HG03139 (cell line): ENCODE measurements around the gene BANF2.

Experiments
- ATAC-seq: cut with Tn5 transposase; IDR thresholded peaks from one replicate; pipeline ENCODE4 v1.9.1; 2021; ENCODE audit not compliant: unreplicated experiment

The BANF2 gene

DNA sequence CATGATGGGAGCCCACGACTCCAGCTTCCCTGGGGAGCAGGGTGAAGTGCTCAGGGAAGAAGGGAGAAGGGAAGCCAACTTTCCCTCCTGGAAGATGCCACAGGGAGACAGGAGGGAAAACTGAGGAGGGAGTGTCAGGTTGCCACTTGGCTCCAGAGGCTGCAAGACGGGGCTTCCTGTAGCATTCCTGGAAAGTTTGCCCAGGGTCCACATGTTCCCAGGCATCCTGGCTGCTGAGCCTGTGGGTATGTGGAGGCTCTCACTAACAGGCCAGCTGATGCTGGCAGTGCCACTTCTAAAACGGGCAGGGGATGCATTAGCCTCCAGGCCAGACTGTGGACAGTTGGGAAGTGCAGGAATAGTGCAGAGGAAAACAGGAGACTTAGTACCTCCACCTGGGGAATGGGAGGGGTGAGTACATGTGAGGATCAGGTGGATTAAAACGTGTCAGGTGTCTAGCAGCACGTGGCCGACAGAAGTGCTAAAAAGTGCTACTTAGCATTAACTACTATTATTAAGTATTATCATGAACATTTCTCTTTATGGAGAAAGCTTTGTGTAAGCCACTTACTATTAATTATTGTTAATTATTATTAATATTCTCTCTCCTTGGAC, 33.2 kb downstream of the BANF2 start:
- ATAC-seq, result no peak

DNA sequence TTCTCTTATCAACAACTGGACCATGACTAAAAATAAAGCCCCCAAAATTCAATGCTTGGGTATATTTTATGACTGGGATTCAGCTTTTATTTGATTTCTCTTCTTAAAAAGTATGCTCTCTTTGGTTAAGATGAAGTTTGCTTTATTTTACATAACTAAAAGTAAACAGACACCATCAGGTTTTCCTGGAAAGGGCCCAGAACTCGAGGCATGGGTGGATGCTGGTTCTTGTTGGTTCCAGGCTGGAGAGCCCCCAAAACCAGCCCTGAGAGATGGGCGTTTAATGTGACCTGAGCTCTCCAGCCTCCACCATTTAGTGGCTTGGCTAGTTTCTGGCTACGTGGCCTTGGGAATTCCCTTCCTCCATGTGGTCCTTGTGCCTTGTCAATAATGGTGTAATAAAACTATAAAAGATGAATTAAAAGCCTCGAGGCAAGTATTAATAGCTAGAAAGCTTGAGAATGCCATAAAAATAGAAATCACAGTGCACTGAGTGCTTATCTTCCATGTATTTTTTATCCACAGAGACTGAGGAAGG, 34.1 kb downstream of the BANF2 start:
- no peak for ATAC-seq

DNA sequence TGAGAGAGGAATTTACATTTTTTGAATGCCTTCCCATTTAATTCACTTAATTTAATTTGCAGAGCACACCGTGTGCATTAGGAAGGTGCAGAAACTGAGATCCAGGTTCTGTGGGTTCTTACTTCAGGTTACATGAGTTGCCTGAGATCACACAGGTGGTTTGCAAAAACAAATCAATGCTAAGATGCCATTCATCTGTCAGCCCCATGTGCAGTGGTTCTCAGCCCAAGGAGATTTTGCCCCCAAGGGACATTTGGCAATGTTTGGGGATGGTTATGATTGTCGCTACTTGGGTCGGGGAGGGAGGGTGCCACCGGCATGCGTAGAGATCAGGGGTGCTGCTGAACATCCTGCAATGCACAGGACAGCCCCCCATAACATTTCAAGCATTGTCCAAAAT, 34.6 kb downstream of the BANF2 start:
- no peak for ATAC-seq

DNA sequence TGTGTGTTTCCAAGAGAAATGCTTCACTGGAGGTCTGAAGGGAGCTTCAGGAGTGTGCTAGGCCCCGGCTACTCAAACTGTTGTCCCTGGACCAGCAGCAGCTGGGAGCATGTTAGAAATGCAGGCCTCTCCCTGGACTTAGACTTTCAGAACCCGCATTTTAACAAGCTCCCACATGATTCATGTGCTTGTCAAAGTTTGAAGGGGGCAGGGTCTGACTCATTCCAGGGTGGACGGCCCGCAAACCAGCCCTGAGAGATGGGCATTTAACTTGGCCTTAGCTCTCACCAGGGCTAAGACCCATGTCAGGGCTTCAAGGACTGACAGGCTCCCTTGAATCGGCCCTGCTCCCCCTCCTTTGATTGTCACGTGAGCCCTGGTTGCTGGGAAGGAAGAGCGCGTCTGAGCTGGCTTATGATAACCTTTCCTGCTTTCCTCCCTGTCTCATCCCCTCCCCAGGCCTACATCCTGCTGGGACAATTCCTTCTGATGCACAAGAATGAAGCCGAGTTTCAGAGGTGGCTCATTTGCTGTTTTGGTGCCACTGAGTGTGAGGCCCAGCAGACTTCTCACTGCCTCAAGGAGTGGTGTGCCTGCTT, 35.5 kb downstream of the BANF2 start:
- no peak for ATAC-seq

DNA sequence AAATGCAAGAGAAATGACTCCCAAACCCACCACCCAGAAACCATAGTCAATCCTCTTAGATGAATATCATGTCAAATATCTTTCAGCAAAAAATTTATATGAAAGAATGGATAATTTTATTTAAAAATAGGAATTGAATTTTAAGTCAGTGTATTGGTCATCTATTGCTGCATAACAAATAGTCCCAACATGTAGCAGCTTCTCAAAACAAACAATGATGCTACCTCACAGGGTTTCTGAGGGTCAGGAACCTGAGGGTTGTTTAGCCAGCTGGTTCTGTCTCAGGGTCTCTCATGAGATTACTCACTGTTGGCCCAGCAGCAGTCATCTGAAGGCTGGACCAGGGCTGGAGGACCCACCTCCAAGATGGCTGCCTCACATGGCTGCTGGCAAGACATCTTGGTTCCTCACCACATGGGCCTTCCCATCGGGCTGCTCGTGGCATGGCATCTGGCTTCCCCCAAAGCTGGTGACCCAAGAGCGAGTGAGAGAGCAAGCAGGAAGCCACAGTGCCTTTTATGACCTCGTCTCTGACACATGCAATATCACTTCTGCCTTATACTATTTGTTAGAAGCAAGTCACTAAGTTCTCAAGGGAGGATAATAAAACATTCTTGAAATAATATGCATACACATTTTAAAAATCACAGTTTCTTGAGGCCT, 36.3 kb downstream of the BANF2 start:
- no peak for ATAC-seq

DNA sequence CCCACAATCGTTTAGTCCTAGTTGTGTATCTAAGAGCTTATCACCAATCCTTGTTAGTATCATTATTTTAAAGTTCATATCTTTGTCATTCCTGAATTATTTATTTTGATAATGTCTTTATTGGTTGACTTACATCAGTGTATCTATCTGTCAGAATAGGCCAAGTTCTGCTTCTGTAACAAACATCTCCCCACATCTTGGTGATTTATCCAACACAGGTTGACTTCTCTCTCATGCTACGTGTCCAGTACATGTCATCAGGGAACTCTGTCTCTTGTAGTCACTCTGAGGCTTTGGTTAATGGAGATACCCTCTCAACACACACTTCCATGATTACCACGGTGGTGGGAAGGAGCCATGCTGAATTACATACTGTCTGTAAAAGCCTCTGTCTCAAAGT, 38.4 kb downstream of the BANF2 start:
- ATAC-seq, result no peak

DNA sequence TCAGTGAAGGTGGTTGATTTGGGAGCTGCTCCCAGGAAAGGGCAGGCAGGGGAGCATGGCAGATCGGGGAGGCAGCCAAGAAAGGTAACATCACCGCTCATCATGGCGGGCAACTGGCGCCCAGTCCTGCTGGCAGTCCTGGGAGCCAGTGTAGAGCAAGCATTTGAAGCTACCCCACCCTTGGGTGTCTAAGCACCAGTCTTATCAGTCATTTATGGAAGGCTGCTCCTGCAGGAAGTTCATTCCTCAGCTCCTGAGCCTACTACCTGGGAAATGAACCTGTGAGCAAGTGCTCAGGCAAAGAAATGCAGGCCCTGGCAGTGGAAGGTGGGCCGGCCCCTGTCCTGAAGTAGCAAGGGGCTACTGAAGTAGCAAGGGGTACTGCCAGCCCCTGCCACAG, 41.5 kb downstream of the BANF2 start:
- no peak for ATAC-seq

DNA sequence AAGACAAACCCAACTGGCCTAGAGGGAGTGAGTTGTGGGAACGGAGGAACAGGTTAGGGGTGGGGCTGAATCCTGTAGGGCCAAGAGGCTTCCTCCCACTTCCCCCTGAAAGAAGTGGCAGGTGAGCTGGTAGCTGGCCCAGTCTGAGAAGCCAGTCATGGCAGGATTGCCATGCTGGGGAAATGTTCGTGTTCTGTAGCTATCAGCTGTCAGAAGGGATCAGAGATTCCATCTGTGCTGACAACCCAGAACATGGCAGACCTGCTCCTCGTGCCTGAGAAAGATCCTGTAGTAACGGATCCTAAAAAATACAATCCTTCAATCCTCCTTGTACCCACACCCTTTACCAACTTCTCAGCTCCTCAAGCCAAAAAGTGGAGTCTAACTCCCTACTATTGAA, 43.0 kb downstream of the BANF2 start:
- ATAC-seq, result no peak

DNA sequence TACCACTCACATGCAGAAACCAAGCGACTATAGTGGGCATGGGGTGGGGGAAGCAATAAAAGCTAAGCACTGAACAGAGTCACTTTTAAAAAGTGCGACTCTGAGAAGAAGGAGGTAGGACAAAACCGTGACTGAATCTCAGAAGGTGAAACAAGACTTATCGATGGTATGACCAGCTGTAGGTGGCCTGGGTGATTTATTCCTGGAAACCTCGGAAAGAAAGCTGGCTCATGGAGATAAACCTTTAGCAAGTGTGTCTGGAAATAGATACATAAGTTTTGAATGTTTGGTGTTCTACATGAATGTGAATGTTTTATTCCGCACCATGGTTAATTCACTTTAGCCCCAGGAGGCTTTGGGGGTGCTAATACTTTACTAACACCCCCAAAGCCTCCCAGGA, 43.9 kb downstream of the BANF2 start:
- ATAC-seq, result no peak

DNA sequence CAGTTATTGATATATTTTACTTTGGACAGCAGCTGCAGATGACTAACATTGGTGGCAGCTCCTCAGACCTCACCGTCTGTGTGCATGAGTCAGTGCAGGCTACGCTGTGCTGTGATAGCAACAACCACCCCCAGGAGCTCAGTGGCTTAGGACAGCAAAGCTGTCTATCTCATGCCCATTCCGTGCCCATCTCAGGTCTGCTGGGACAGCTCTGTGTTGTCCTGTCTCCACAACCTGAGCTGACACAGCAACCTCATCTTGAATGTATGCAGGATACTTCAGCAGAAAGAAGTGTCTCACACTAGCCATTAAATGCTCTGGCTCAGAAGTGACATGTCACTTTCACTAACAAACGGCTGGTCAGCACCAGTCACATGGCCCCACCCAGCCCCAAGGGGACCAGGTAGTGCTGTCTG, 47.7 kb downstream of the BANF2 start:
- no peak for ATAC-seq

DNA sequence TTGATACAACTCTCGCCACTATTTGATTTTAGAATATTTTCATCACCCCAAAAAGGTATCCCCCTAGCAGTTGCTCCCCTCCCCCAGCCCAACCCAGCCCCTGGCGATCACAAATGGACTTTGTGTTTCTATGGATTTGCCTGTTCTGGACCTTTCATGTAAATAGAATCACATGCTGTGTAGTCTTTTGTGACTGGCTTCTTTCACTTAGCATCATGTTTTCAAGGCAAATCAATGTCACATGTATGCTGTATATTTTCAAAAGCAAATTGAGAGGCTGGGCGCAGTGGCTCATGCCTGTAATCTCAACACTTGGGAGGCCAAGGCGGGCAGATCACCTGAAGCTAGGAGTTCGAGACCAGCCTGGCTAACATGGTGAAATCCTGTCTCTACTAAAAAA, 48.5 kb downstream of the BANF2 start:
- no peak for ATAC-seq

DNA sequence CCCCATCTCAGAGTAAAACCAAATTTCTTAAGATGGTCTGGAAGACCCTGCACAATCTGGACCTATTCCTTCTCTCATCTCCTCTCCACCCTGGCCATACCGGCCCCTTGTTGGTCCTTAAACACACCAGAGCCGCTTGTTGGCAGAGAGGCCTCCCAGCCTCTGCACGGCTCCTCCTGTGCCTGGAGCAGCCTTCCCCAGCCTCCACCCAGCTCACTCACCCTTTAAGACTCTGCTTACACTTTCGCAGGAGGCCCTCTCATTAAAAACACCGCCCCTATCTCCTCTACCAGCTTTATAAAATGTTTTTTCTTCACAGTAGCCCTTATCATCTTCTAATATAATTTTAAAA, 49.8 kb downstream of the BANF2 start:
- no peak for ATAC-seq

DNA sequence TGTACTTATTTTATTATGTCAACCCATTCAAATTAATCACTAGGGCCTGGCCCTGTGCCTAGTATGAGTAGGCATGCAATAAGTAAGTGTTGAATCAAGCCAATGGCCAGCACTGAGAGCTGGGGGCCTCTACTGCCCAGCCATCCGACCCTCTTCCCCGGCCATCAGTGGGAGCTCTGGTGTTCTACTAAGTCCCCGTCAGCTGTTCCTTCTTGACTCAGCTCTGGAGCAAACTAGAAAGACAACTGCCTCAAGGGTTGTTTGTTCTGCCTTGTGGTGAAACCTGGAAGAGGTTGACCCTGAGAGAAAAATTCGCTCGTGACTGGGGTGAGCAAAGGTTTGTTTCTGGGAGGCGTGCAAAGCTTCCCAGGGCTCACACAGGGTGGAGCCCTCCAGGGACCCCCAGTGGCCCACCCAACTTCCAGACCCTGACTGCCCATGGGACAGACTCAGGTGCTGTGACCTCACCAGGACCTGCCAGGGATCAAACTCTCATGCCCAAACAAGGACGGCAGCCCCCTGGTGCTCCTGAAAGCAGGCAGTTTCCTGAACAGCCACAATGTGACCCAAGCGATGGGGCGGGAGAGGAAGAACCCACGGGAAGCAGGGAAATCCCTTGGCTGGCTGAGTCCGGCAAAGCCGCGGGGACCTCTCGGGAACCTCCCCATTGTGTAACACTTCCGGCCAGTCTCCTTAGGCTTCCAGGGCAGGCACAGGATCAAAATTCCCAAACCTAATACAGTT, 50.4 kb downstream of the BANF2 start:
- ATAC-seq, result no peak

DNA sequence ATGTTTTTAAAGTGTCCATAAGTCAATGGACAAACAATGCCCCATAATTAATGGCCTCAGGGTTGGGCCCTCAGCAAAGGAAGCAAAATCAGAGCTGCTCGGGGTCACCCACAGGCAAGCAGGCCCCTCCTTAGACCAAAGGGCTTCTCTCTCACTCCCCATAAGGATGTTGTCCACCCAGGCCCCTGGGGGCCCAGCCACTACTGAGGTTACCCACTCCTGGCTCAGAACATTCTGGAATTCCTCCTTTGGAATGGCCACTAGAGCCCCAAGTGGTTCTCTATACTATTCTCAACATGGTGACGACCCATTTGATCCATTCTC, 50.9 kb downstream of the BANF2 start:
- no peak for ATAC-seq

DNA sequence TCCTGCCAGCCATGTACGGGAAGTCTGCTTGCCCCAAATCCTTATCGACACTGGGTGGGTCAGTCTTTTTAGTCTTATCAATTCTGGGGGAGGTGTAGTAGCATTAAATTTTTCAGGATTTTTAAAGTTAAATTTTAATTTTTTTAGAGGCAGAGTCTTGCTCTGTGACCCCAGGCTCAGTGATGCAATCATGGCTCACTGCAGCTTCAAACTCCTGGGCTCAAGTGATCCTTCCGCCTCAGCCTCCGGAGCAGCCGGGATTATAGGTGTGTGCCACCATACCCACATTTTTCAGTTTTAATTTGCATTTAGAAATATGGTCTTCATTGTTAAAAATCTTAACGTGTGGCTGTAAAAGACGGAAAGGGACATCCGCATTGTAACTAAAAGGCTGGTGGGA, 51.9 kb downstream of the BANF2 start:
- ATAC-seq, result no peak

DNA sequence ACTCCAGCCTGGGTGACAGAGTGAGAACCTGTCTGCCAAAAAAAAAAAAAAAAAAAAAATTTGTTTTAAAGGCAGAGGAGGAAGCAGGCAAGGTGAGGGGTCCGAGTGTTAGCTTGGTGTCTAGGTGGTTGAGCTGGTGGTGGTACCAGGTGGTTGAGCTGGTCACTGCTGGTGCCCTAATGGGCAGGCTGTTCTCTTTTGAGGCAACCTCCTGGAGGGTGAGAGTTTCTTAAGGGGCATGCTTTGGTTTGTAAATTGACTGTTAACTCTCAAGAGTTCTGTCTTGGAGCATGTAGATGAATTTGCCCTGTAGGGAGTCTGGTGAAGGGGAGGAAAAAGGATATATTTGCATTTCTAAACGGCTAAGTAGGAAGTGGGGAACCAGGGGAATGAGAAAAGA, 52.7 kb downstream of the BANF2 start:
- ATAC-seq, result no peak

DNA sequence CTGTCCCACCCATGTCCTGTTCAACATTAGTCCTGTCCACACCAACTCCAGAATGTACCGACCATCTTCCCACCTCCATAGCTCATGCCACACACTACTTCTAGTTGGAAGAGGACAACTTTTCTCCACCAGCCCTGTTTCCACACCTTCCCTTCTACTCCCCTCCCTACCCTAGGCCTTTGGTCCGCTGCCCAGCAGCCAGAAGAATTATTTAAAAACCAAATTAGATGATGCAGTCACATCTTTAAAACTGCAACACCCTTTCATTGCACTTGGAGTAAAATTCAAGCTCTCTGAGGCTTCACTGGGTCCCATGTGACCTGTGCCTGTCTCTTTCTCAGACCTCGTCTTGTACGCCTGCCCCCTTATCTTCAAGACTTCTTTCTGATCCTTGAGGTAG, 53.8 kb downstream of the BANF2 start:
- ATAC-seq, result no peak

DNA sequence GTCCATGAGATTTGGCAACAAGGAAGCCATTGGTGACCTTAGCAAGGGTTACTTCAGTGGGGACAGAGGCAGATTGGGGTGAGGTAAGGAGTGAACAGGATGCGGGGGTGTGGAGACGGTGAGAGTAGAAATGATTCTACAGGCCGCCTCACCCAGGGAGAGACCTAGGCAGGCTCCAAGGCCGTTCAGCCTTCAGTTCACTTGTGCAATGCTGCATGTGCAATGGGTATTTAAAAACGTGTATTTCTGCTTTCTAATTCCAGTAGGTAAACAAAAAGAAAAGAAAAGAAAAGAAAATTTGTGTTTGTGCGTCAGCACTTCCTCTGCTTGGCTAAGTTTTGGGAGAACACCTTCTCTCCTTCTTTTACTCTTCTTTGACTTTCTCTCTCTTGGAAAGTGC, 56.8 kb downstream of the BANF2 start:
- no peak for ATAC-seq

DNA sequence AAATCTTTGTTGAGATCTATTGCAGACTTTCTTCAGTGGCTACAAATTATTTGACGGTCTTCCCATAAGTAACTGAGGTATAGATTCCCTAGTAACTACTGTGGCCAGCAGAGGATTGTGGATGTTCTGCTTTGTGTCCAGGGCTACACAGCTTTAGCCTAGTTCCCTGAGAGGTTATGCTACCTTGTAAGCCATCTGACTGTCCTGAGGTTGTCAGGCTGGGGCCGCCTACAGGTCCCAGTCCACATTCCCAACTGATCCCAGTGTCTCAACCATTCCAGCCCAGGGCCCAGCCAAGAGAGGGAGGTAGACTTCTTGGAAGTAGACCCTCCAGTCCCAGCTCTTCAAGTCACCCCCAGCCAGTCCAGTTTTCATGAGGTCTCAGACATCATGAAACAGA, 57.7 kb downstream of the BANF2 start:
- no peak for ATAC-seq

DNA sequence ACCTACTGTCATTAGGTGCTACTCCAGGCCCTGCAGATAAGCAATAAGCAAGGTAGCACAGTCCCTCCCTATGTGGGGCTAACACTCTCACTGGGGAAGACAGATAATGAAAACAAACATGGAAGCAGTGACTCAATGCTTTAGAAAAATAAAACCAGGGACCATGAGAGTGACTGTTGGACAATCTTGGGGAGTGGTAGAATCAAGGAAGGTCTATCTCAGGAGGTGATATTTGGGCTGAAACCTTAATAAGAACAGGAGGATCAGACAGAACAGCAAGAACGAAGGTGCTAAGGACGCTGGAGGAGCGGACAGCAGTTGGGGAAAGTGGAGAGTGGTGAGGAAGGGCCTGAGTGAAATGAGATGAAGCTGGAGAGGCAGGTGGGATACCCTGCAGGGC, 58.2 kb downstream of the BANF2 start:
- ATAC-seq, result no peak

DNA sequence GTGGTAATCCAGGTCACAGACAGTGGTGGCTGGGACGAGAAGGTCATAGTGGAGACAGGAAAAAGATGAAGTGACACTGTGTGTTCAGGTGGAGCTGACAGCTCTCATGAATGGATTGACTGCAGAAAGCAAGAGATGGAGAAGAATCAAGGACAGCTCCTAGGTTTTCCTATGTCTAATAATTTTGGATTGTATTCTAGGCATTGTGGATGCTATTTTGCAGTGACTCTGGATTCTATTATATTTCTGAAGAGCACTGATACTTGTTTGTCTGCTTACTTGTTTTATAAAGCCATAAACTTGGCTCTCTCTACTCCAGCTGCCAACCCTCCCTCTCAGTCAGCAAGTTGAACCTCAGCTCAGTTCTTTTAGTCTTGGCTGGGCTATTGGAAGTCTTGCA, 58.7 kb downstream of the BANF2 start:
- no peak for ATAC-seq

DNA sequence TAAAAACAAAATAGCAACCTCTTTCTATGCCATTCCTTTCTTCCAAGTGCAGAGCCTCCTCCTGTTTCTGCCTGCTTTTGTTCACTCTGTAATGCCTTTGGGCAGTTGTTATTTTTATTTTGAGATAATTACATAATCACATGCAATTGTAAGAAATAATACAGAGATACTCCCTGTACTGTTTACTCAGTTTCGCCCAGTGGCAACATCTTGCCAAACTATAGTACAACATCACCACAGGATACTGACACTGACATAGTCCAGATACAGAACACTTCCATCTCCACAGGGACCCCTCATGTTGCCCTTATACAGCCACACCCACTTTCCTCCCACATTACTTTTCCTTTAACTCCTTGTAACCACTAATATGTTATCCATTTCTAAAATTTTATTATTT, 59.7 kb downstream of the BANF2 start:
- no peak for ATAC-seq
